ENCODE measurements around the gene KSR1. TPM values are rescaled to one million over a fixed set of nuclear protein-coding genes. Genes with fewer than 3 reads are reported as not detected.

Gene KSR1
- total RNA-seq, 1 experiment from 2014 or later: 88.9 TPM

GRCh38 chr17:27449541-27449940 lies 6.7 kb upstream of the KSR1 start:
- ChIA-PET CTCF (no interaction called here), POLR2A (interaction anchor here (0.5 kb wide), 1 partner anchor 14 kb away, joined by 6 read pairs; no protein-coding TSS in a partner anchor)
- Histone ChIP-seq H3K36me3 (ENCODE audit: control insufficient read depth, insufficient read depth, low read length) (no peaks in the 10 kb centered on the region), H3K27me3 (replicated peaks; ENCODE audit: control insufficient read depth, insufficient read depth, low read length) (no peaks in the 10 kb centered on the region), H3K4me3 (ENCODE audit: low read depth, low read length) (no peak overlapping the region), H3K4me1 (peaks cover 16% of the 10 kb centered on the region), H3K9me3 (no peaks in the 10 kb centered on the region)
- Mint-ChIP-seq H3K4me3 (ENCODE audit: unreplicated experiment) (no peak overlapping the region), H3K36me3 (ENCODE audit: insufficient read depth, unreplicated experiment) (no peaks in the 10 kb centered on the region), H3K4me1 (ENCODE audit: low read depth, unreplicated experiment) (peaks cover 14% of the 10 kb centered on the region), H3K27ac (ENCODE audit: unreplicated experiment) (no peak overlapping the region), H3K9me3 (ENCODE audit: unreplicated experiment) (no peaks in the 10 kb centered on the region), H3K27me3 (ENCODE audit: insufficient read depth, unreplicated experiment) (no peaks in the 10 kb centered on the region)
- TF ChIP-seq, protein P1, sequence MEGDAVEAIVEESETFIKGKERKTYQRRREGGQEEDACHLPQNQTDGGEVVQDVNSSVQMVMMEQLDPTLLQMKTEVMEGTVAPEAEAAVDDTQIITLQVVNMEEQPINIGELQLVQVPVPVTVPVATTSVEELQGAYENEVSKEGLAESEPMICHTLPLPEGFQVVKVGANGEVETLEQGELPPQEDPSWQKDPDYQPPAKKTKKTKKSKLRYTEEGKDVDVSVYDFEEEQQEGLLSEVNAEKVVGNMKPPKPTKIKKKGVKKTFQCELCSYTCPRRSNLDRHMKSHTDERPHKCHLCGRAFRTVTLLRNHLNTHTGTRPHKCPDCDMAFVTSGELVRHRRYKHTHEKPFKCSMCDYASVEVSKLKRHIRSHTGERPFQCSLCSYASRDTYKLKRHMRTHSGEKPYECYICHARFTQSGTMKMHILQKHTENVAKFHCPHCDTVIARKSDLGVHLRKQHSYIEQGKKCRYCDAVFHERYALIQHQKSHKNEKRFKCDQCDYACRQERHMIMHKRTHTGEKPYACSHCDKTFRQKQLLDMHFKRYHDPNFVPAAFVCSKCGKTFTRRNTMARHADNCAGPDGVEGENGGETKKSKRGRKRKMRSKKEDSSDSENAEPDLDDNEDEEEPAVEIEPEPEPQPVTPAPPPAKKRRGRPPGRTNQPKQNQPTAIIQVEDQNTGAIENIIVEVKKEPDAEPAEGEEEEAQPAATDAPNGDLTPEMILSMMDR (IDR thresholded peaks at IDR 0.05; ENCODE audit: insufficient read depth in 1 of 2, low read depth in 1 of 2, low read length in 1 of 2, severe bottlenecking in 1 of 2, unreplicated experiment in 1 of 2): no peak
- intact Hi-C loops (cut with micrococcal nuclease; ENCODE audit: unreplicated experiment): no loop called here
- no TSS peak for BruUV-seq (replicated peaks)
- no peak for DNase-seq

DNA sequence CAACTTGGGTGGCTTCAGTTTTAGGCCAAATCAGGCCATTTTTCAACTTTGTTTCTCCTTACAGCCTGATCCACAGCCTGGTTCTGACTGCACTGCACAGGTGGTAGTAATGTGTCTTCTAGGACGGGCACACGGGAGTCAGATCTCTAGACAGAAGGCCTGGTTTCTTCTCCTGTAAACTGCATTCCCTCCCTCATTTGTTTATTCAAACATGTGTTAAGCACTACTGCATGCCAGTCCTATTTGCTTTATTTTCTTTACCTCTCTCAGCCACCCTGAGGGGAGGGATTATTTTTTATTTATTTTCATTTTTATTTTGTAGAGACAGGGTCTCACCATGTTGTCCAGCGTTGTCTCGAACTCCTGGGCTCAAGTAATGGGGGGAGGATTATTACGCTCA lies 6.3 kb upstream of the KSR1 start:
- H3K36me3 ChIP-seq (ENCODE audit: control insufficient read depth, insufficient read depth, low read length): no peaks in the 10 kb centered on the region
- no peak overlapping the region for H3K4me3 ChIP-seq (ENCODE audit: low read depth, low read length)
- no peaks in the 10 kb centered on the region for H3K9me3 Mint-ChIP-seq (ENCODE audit: unreplicated experiment)
- TF ChIP-seq, protein P1 (IDR thresholded peaks at IDR 0.05; ENCODE audit: insufficient read depth in 1 of 2, low read depth in 1 of 2, low read length in 1 of 2, severe bottlenecking in 1 of 2, unreplicated experiment in 1 of 2): no peak
- no peaks in the 10 kb centered on the region for H3K27me3 ChIP-seq (replicated peaks; ENCODE audit: control insufficient read depth, insufficient read depth, low read length)
- H3K36me3 Mint-ChIP-seq (ENCODE audit: insufficient read depth, unreplicated experiment): no peaks in the 10 kb centered on the region
- H3K9me3 ChIP-seq: no peaks in the 10 kb centered on the region
- DNase-seq: no peak
- ChIA-PET POLR2A (no interaction called here), CTCF (no interaction called here)
- H3K27me3 Mint-ChIP-seq (ENCODE audit: insufficient read depth, unreplicated experiment): no peaks in the 10 kb centered on the region
- peaks cover 16% of the 10 kb centered on the region for H3K4me1 ChIP-seq
- H3K27ac Mint-ChIP-seq (ENCODE audit: unreplicated experiment): no peak overlapping the region
- intact Hi-C loops (cut with micrococcal nuclease; ENCODE audit: unreplicated experiment): loop anchor here (5.0 kb wide), 1 partner anchor 102 kb away; no protein-coding TSS in a partner anchor
- H3K4me1 Mint-ChIP-seq (ENCODE audit: low read depth, unreplicated experiment): peaks cover 16% of the 10 kb centered on the region
- BruUV-seq (replicated peaks): no TSS peak
- H3K4me3 Mint-ChIP-seq (ENCODE audit: unreplicated experiment): no peak overlapping the region

- Histone ChIP-seq H3K36me3 (ENCODE audit: control insufficient read depth, insufficient read depth, low read length) (no peaks in the 10 kb centered on the region), H3K27me3 (replicated peaks; ENCODE audit: control insufficient read depth, insufficient read depth, low read length) (no peaks in the 10 kb centered on the region), H3K4me1 (peaks cover 16% of the 10 kb centered on the region), H3K4me3 (ENCODE audit: low read depth, low read length) (no peak overlapping the region), H3K9me3 (no peaks in the 10 kb centered on the region)
- intact Hi-C loops (cut with micrococcal nuclease; ENCODE audit: unreplicated experiment): loop anchor here (5.0 kb wide), 1 partner anchor 102 kb away; no protein-coding TSS in a partner anchor
- H3K4me3 Mint-ChIP-seq (ENCODE audit: unreplicated experiment): no peak overlapping the region
- H3K9me3 Mint-ChIP-seq (ENCODE audit: unreplicated experiment): no peaks in the 10 kb centered on the region
- H3K36me3 Mint-ChIP-seq (ENCODE audit: insufficient read depth, unreplicated experiment): no peaks in the 10 kb centered on the region
- H3K27ac Mint-ChIP-seq (ENCODE audit: unreplicated experiment): no peak overlapping the region
- CTCF ChIA-PET: no interaction called here
- H3K27me3 Mint-ChIP-seq (ENCODE audit: insufficient read depth, unreplicated experiment): no peaks in the 10 kb centered on the region
- peaks cover 20% of the 10 kb centered on the region for H3K4me1 Mint-ChIP-seq (ENCODE audit: low read depth, unreplicated experiment)
- TF ChIP-seq, protein P1 (IDR thresholded peaks at IDR 0.05; ENCODE audit: insufficient read depth in 1 of 2, low read depth in 1 of 2, low read length in 1 of 2, severe bottlenecking in 1 of 2, unreplicated experiment in 1 of 2): no peak
- no peak for DNase-seq
- no TSS peak for BruUV-seq (replicated peaks)
- POLR2A ChIA-PET: no interaction called here
Observed at GRCh38 chr17:27450416-27450815, 5.8 kb upstream of the KSR1 start.

Data from Caco-2 (cell line).